GM18526 (cell line): Measurements from ENCODE around the gene DLGAP1.

Experiments
- POLR2A ChIP-seq: IDR thresholded peaks from 3 replicates; pipeline ENCODE4 v1.6.1; 2011; ENCODE audit not compliant: insufficient read length; ENCODE audit errors: extremely low read depth

The DLGAP1 gene

DNA sequence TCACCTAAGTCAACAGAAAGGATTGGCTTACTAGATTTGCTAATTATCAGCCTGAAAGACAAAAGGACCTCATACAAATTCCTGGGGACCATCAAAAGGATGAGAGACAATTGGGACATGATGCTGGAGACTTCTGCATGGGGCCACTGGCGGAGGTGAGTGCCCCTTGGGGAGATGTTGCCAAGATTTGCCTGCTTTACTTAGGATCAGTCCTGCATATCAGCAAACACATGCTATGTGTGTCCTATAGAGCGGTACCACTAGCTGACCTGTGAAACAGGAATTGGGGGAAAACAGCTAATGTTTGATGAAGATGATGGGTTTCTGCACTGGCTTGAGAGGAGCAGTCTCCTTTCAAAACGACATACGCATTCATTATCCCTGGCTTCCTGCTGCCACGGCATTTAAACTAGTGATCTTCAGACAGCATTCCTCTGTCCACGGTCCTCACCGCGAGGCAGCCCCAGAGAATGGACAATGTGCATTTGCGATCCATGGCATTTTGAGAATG is 901.0 kb downstream of the DLGAP1 start:
- TF ChIP-seq POLR2A = no peak

DNA sequence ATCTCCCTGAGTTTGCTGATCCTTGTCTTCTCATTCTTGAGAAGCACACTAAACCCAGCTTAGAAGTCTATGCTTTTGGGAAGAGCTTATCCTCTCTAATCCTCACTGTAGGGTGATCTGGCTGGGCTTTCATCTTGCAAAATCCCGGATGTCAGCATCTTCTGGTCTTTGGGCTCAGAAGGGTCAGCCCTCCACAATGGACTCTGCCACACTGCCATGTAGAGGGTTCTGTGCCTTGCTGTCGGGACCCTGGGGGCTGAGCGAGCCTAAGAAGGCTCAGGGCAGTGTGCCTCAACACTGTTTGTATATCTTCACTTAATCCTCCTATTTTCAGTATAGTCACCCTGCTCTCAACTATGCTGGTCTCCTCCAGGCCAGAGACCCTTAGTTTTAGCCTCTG is 902.8 kb downstream of the DLGAP1 start:
- TF ChIP-seq POLR2A = no peak

DNA sequence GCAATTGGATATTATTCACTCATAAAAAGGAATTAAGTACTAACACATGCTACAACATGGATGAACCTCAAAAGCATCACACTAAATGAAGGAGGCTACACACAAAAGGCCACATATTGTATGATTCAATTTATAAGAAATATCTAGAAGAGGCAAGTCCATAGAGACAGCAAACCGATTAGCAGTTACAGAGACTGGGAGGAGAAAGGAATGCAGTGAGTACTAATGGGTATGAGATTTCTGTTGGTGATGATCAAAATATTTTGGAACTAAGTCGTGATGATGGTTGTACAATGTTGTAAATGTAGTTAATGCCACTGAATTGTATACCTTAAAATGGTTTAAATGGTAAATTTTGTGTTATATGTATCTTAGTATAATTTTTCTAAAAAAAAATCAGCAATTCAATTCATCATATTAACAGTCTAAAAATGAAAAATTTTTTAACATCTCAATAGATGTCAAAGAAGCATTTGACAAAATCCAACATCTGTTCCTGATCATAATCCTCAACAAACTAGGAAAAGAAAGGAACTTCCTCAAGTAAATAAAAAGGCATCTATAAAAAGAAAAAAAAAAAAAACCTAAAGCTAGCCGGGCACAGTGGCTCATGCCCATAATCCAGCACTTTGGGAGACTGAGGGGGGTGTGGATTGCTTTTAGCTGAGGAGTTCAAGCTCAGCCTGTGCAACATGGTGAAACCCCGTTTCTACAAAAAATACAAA is 907.1 kb downstream of the DLGAP1 start:
- no peak for TF ChIP-seq POLR2A

DNA sequence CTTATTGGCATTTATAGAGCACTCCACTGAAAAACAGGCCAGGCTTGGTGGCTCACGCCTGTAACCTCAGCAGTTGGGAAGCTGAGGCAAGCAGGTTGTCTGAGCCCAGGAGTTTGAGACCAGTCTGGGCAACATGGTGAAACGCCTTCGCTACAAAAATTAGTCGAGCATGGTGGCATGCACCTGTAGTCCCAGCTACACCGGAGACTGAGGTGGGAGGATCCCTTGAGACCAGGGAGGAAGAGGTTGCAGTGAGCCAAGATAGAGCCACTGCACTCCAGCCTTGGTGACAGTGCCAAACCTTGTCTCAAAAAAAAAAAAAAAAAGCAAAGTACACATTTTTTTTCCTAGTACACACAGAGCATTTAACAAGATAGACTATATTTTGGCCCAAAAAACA is 909.0 kb downstream of the DLGAP1 start:
- no peak for TF ChIP-seq POLR2A

DNA sequence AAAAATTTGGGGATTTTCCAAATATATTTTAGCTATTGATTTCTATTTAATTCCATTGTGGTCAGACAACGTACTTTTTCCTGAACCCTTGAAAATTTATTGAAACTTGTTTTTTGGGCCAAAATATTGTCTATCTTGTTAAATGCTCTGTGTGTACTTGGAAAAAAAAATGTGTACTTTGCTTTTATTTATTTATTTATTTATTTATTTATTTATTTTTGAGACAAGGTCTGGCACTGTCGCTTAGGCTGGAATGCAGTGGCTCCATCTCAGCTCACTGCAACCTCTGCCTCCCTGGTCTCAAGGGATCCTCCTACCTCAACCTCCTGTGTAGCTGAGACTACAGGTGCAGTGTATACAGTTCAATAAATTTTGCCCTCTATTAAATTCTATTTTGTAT is 910.6 kb downstream of the DLGAP1 start:
- TF ChIP-seq POLR2A = no peak

DNA sequence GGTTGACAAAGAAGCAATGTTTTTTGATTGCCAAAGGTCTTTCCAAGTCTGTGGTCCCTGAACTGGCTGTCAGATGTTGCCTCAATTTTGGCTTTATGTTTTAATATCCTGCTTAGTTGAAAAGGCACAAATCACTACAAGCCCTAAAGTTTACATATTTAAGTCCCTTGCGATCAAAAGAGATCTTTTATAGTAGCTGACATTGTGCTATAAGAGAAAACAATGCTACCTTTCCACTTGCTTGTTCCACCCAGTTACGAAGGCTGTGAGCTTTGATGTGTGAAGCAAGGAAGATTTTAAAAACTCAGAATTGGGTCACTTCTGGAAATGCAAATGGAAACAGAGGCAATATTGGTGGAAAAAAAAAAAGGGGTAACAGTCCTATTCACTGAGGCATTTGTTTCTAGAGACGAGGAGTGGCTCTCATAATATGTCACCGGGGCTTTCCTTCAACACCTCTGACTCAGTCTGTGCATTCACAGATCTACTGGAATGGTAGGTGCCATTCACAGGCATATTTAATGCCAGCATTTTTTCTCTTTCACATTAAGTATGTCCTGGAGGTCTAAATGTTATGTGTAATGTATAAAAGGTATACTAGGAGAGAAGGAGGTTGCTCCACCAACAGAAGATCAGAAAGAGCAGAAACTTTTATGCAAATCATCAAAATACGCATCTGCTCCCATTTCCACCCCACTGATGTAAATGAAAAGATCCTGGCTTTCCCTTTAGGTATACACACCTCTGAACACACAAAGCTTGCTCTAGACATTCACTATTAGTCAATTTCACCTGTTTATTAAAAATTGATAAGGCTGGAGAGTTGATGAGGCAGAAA is 913.3 kb downstream of the DLGAP1 start:
- TF ChIP-seq POLR2A = no peak

DNA sequence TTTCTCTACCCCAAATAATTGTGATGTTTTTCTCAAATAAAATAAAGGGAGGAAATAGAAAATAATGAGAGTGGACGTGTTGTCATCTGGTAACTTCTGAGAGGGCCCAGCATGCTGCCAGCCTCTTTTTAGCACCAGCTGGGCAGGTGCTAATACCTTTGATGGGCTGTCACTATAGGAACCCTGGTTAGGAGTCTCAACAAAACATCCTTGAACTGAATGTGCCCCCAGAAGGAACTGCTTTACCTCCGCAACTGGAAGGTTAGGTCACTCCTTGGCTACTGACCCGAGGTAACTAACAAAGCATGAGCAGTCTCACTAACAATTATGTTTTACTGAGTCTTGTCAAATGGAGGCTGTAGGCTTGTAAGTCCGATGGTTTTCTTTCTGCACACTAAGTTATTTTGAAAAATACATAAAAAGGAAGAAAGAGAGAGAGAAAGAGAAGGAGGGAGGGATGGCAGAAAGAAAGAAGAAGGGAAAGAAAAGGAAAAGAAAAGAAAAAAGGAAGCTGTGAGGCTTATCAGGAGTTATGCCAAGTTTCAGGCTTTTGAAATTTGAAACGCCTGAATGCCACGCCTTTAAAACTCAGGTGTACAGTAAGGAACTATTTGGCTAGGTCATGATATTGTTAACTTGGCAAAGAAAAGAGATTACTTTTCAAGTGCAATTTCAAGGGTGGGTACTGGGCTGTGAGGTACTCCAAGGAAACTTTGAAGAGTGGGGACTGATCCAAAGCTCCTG is 914.1 kb downstream of the DLGAP1 start:
- no peak for TF ChIP-seq POLR2A

DNA sequence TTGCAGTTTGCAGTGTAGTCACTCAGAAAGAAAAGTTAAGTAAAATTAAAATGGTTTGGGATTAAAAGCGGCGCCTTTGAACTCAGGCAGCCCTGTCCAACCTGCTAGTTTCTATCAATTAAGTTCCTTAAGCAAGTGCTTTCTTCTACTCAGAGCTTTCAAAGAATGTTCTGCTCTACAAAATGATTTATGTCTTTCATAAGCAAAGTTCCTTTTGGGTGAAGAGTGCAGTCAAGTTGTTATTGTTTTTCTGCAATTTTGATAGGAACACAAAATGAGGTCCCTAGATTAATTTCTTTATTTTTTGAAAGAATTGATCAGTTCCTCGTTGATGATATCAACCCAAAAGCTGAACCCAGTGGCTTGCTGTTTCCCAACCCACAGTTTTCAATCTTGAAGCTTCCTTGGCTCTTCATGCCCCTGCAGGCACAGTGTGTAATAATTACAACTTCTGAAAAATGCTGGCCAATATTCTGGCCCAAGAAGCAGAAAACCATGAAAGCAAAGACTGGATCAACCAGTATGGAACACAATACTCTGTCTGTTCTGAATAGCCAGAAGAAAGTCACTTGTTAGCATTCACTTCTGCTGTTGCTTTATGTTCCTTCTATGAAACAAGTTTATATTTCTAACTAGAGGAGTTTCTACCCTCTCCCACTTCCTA is 916.0 kb downstream of the DLGAP1 start:
- no peak for TF ChIP-seq POLR2A

DNA sequence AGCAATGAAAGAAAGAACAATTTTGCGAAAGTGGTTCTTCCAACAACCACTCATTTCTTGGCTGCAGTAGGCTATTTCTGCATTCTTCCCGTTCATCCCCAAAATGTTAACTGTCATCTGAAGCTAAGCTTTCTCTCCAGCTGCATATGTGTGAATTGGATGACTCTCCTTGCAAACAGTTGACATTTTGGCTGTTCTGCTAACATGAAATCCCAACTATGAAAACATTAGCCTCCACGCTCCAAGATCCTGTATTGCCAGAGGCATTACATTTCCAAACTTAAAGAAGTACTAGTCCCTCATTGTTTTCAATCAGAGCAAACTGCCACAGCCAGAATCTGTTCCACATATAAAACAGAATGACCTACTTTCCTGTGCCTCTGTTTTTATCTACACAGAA is 916.7 kb downstream of the DLGAP1 start:
- TF ChIP-seq POLR2A = no peak

DNA sequence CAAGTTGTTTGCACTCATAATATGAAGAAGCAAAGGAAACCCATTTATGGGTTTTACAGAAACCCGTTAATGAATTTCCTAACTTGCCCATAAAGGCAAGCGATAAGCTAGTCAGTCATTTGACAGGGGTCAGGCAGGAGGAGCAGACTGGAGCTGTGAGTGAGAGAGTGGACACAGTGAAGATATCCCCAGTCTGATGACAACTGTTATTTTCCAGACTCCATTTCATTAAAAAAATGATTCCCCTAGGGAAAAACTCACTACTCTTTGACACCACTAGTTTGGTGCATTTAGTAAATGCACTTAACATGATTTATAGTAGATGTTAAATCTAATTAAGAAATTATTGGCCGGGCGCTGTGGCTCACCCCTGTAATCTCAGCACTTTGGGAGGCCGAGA is 924.3 kb downstream of the DLGAP1 start:
- no peak for TF ChIP-seq POLR2A

DNA sequence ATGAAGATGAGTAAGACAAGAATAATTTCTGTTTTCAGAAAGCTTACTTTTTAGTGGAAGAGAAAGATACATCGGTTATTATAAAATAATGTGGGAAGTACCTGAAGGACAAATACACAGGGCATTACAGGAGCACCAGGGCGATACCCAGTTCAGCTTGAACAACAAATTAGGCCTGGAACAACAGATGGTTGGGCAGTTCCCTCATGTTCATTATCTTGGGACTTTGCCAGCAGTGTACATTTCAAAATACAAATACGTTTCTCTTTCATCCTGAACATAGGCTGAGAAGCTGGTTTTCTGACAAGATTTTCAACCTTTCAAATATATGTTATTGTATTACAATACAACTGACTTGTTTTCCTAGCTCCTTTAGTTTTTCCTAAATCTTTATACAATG is 925.5 kb downstream of the DLGAP1 start:
- TF ChIP-seq POLR2A = no peak

DNA sequence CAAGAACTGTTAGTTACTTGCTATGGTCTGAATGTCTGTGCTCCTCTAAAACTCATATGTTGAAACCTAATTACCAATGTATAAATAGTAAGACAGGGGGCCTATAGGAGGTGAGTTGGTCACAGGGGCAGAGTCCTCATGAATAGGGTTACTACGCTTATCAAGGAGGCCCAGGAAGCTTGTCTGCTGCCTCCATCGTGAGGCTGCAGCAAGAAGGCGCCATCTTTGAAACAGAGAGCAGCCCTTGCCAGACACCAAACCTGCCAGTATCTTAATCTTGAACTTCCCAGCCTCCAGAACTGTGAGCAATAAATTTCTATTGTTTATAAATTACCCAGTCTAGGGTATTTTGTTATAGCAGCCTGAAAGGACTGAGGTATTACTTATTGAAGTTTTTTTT is 926.0 kb downstream of the DLGAP1 start:
- no peak for TF ChIP-seq POLR2A

DNA sequence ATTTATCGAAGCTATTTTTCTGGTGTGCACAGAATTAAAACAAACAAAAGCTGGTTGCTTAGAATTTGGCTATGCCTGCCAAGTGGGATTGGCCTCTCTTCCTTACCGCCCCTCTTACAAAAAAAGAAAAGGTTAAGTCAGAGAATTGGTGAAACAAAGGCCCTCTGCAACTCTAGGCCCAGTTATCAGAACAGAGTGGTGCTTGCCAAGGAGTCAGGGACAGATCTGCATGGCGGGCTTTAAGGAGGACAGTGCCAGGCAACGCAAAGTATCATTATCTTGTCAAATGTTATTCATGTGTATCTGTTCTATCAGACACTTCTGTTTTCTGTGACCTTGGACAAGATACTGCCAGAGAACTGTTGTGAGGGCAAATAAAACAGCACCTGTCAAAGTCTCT is 926.9 kb downstream of the DLGAP1 start:
- no peak for TF ChIP-seq POLR2A

DNA sequence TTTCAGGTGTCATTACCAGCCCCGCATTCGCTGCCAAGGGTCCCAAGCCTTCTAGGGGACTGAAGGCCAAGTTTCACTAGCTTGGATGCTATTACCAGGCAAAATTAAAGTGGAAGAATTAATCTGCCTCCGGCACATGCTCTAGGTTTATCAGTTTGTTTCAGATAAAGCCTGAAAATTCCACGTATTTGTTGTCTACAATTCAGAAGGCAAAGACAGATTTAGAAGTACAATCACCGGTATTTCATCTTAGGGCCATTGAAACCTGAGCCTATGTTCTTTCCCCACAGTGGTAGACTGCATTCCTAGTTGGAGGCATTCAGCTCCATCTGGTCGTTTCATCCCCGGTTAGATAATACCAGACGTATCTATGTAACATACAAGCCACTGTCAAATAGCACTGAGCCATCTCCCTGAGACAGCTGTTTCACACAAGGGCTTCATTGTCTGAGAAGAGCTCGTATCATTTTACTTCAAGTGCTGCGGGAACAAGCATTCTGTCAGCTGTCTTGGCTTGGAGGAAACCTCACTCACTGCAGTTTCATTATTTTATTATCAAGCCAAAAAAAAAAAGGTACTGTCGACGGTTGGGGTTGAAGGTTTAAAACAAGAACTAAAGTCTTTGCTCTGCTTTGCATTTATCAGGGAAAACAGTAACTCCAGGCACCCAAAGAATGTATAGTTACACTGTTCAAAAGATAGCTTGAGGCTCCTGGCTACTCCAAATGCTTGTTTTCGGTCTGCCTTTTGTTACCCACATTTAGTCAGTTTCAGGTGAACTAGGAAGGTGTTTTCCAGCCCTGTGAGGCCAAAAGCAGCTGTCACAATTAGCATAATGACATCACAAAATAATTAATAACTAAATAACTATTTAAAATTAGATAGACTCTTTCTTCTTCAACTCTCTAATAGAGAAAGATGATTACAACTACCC is 928.4 kb downstream of the DLGAP1 start:
- TF ChIP-seq POLR2A = no peak
